B cell (primary cell): ENCODE results near the gene CDT1. TPM values are rescaled to one million over a fixed set of nuclear protein-coding genes. Genes with fewer than 3 reads are reported as not detected.
A peak's percentile ranks its signal among the peaks of the same experiment; 100 is the strongest.

Experiments used
- ATAC-seq: fragments of 200-7000 bp; cut with Tn5 transposase; one replicate; pipeline ENCODE4 v1.10.0; 2021; ENCODE audit warnings: low read depth, mild to moderate bottlenecking, moderate number of reproducible peaks, moderate library complexity
- CTCF ChIA-PET: fragments of 350-600 bp; sonication (Branson Sonifier 250); formaldehyde crosslinking; loops from one replicate; lab custom pipeline; 2021; ENCODE audit warnings: antibody characterized with exemption, inconsistent platforms; lab: Charles Lee
- POLR2A ChIA-PET: fragments of 350-600 bp; sonication (Branson Sonifier 250); formaldehyde crosslinking; loops from one replicate; lab custom pipeline; 2021; ENCODE audit warnings: antibody characterized with exemption; lab: Charles Lee
- DNase-seq: peaks from one replicate; pipeline ENCODE4 v3.0.0; 2013
- H2AFZ ChIP-seq: 2 replicates; pipeline ENCODE4 v1.6.1; 2012; ENCODE audit warnings: mild to moderate bottlenecking, low read depth, low read length; ENCODE audit not compliant: insufficient read depth, poor library complexity, severe bottlenecking
- H3K27ac ChIP-seq, 2 donors: 1 replicate in 1 of 2; 2 replicates in 1 of 2; pipeline ENCODE4 v1.5.1; 2012 to 2013; ENCODE audit warnings: low read length in 2 of 2, mild to moderate bottlenecking in 2 of 2, moderate library complexity in 1 of 2
- H3K27me3 ChIP-seq, 4 experiments: fragments of 200-600 bp in 1 of 4; sonication (generic) in 1 of 4; replicated peaks in 1 of 4; 1 replicate in 2 of 4; 2 replicates in 2 of 4; pipeline versions ENCODE4 v1.6.1 to v1.7.0; 2013 to 2016; ENCODE audit warnings: low read length in 3 of 4, mild to moderate bottlenecking in 2 of 4, mixed read lengths in 1 of 4, moderate library complexity in 1 of 4; ENCODE audit not compliant: insufficient read depth in 4 of 4, control insufficient read depth in 3 of 4; ENCODE audit errors: control extremely low read depth in 1 of 4
- H3K36me3 ChIP-seq, 2 experiments: replicated peaks in 1 of 2; 1 replicate in 1 of 2; 2 replicates in 1 of 2; pipeline versions ENCODE4 v1.6.1 to v1.7.1; 2013; ENCODE audit warnings: low read length in 1 of 2; ENCODE audit not compliant: insufficient read depth in 2 of 2, control insufficient read depth in 1 of 2; ENCODE audit errors: control extremely low read depth in 1 of 2, extremely low read depth in 1 of 2
- H3K4me1 ChIP-seq, 2 donors: fragments of 200-600 bp in 1 of 2; sonication (generic) in 1 of 2; 1 replicate in 1 of 2; 2 replicates in 1 of 2; pipeline versions ENCODE4 v1.5.1 to v1.6.1; 2013 to 2017; ENCODE audit warnings: low read length in 2 of 2; ENCODE audit not compliant: control insufficient read depth in 2 of 2, insufficient read depth in 2 of 2
- H3K4me2 ChIP-seq: replicated peaks from 2 replicates; pipeline ENCODE3; 2012; ENCODE audit warnings: mild to moderate bottlenecking, low read depth, low read length; ENCODE audit not compliant: poor library complexity, severe bottlenecking
- H3K4me3 ChIP-seq, 5 experiments: fragments of 200-600 bp in 1 of 5; sonication (generic) in 1 of 5; 1 replicate in 3 of 5; 2 replicates in 2 of 5; pipeline versions ENCODE4 v1.5.1 to v1.7.0; 2011 to 2016; ENCODE audit warnings: low read length in 4 of 5, mild to moderate bottlenecking in 4 of 5, low read depth in 2 of 5, control low read depth in 1 of 5, moderate library complexity in 1 of 5; ENCODE audit not compliant: insufficient read depth in 1 of 5; ENCODE audit errors: control extremely low read depth in 1 of 5, extremely low read depth in 1 of 5
- H3K79me2 ChIP-seq: fragments of 200-600 bp; sonication (generic); one replicate; pipeline ENCODE4 v1.6.0; 2016; ENCODE audit warnings: low read length; ENCODE audit not compliant: control insufficient read depth, insufficient read depth
- H3K9ac ChIP-seq: fragments of 200-600 bp; sonication (generic); 2 replicates; pipeline ENCODE4 v1.6.1; 2017; ENCODE audit warnings: mild to moderate bottlenecking, low read length, moderate library complexity
- H3K9me3 ChIP-seq, 3 donors: one replicate each; pipeline versions ENCODE4 v1.6.1 to v1.7.1; 2013; ENCODE audit warnings: low read length in 2 of 3; ENCODE audit not compliant: control insufficient read depth in 2 of 3, insufficient read depth in 1 of 3; ENCODE audit errors: control extremely low read depth in 1 of 3
- H4K20me1 ChIP-seq: 2 replicates; pipeline ENCODE4 v1.6.0; 2012; ENCODE audit warnings: mild to moderate bottlenecking, low read length; ENCODE audit not compliant: insufficient read depth, control insufficient read depth, poor library complexity, severe bottlenecking
- H3K27ac Mint-ChIP-seq: one replicate; pipeline ENCODE4 v1.8.0; 2021; ENCODE audit warnings: mixed read lengths
- H3K27me3 Mint-ChIP-seq: one replicate; pipeline ENCODE4 v1.8.0; 2021; ENCODE audit warnings: mixed read lengths
- H3K4me1 Mint-ChIP-seq: one replicate; pipeline ENCODE4 v1.8.0; 2021; ENCODE audit warnings: mixed read lengths
- H3K4me3 Mint-ChIP-seq: one replicate; pipeline ENCODE4 v1.8.0; 2021; ENCODE audit warnings: mixed read lengths
- H3K9me3 Mint-ChIP-seq: one replicate; pipeline ENCODE4 v1.8.0; 2022; ENCODE audit warnings: mixed read lengths; ENCODE audit not compliant: insufficient read depth
- CTCF ChIP-seq: fragments of 200-600 bp; IDR thresholded peaks from one replicate; pipeline ENCODE4 v1.8.0; 2022; ENCODE audit warnings: antibody characterized with exemption, mild to moderate bottlenecking
- EZH2 ChIP-seq: IDR thresholded peaks from 2 replicates; pipeline ENCODE4 v1.6.1; 2012; ENCODE audit warnings: borderline replicate concordance, low read depth, mild to moderate bottlenecking, moderate library complexity, low read length; ENCODE audit not compliant: insufficient read depth, poor library complexity, severe bottlenecking
- WGBS: methylation state at CpG from one replicate; pipeline ENCODE4 v1.1.5; 2013; ENCODE audit warnings: missing lambda C conversion rate; ENCODE audit not compliant: insufficient coverage; 5-methylcytosine and 5-hydroxymethylcytosine counted together
- intact Hi-C: fragments of 100-400 bp; cut with micrococcal nuclease; formaldehyde crosslinking; loops from one replicate; pipeline ENCODE4 v1.10.0; 2022
- polyA plus RNA-seq: library from polyadenylated mRNA; depleted of rRNA; stranded (reverse); fragments of >200 nt; gene quantifications from 2 replicates; pipeline ENCODE4 v1.2.3, GENCODE V29; 2012
- total RNA-seq, 2 donors: library from RNA; stranded (reverse); fragments of 120-200 nt in 1 of 2; gene quantifications; 1 replicate in 1 of 2; 2 replicates in 1 of 2; pipeline versions ENCODE4 v1.2.3 to v1.2.4, GENCODE V29; 2013 to 2022

Gene CDT1
- total and polyA plus RNA-seq, 2 donors (not counting 1 experiment from before 2014, with no cell fraction given): 0.27 to 0.36 TPM

- H3K36me3 ChIP-seq: peaks cover 0 to 2% of the 10 kb centered on the region in 2 experiments
- ChIA-PET CTCF (interaction anchor here (0.6 to 4.3 kb wide), 11 partner anchors 13 to 402 kb away, joined by 3 to 19 read pairs (median 5); partner anchors contain the start of genes CYBA, GALNS, TRAPPC2L and ZNF778), POLR2A (interaction anchor here (1.3 kb wide), 1 partner anchor 402 kb away, joined by 3 read pairs; the partner anchor contains the start of gene ZNF778)
- no peak for TF ChIP-seq CTCF
- TF ChIP-seq EZH2: no peak
- DNase-seq: no peak
- H3K27me3 Mint-ChIP-seq: no peaks in the 10 kb centered on the region
- peaks cover 11% of the 10 kb centered on the region for H3K4me1 Mint-ChIP-seq
- H2AFZ ChIP-seq: no peak overlapping the region
- H3K4me2 ChIP-seq: no peak overlapping the region
- H3K9ac ChIP-seq: no peak overlapping the region
- H4K20me1 ChIP-seq: peaks cover 13% of the 10 kb centered on the region
- H3K4me3 ChIP-seq: no peak overlapping the region
- H3K27ac ChIP-seq: no peak overlapping the region
- H3K27me3 ChIP-seq: no peaks in the 10 kb centered on the region
- no peaks in the 10 kb centered on the region for H3K9me3 ChIP-seq
- no peak for ATAC-seq
- no peak overlapping the region for H3K4me3 Mint-ChIP-seq
- peaks cover 13% of the 10 kb centered on the region for H3K79me2 ChIP-seq
- 99% methylated on average over 8 of the region's 10 CpGs for WGBS
- H3K9me3 Mint-ChIP-seq: no peaks in the 10 kb centered on the region
- peaks cover 8 to 24% of the 10 kb centered on the region in 2 donors for H3K4me1 ChIP-seq
- intact Hi-C loops: no loop called here
- no peak overlapping the region for H3K27ac Mint-ChIP-seq
These were observed 11.6 kb downstream of the CDT1 start for GRCh38 chr16:88815227-88815626.

GRCh38 chr16:88815901-88816589 lies 12.5 kb downstream of the CDT1 start:
- Mint-ChIP-seq H3K4me1 (peaks cover 4% of the 10 kb centered on the region), H3K27me3 (no peaks in the 10 kb centered on the region), H3K27ac (no peak overlapping the region), H3K4me3 (no peak overlapping the region), H3K9me3 (no peaks in the 10 kb centered on the region)
- Histone ChIP-seq H3K9ac (no peak overlapping the region), H3K4me3 (no peak overlapping the region), H4K20me1 (peaks cover 5% of the 10 kb centered on the region), H2AFZ (no peak overlapping the region), H3K27me3 (no peaks in the 10 kb centered on the region), H3K27ac (no peak overlapping the region), H3K4me1 (peaks cover under 1 to 16% of the 10 kb centered on the region in 2 donors), H3K79me2 (peaks cover 4% of the 10 kb centered on the region), H3K4me2 (no peak overlapping the region), H3K9me3 (no peaks in the 10 kb centered on the region), H3K36me3 (peaks cover 0 to 3% of the 10 kb centered on the region in 2 experiments)
- CTCF ChIA-PET: interaction anchor here (0.6 to 4.3 kb wide), 11 partner anchors 13 to 401 kb away, joined by 3 to 19 read pairs (median 5); partner anchors contain the start of genes CYBA, GALNS, TRAPPC2L and ZNF778
- intact Hi-C loops: loop anchor here (1.0 to 2.0 kb wide), 2 partner anchors 127 to 400 kb away; no protein-coding TSS in a partner anchor
- TF ChIP-seq CTCF: peak; percentile 84
- TF ChIP-seq EZH2: no peak
- ATAC-seq (peak; percentile 26), DNase-seq (peak; percentile 74)
- POLR2A ChIA-PET: interaction anchor here (1.3 kb wide), 1 partner anchor 402 kb away, joined by 3 read pairs; the partner anchor contains the start of gene ZNF778
- WGBS: 52% methylated on average over 18 of the region's 19 CpGs
